GM06990 (cell line): Measurements from ENCODE around the gene MGAT1.

Experiments used
- DNase-seq: peaks from one replicate; pipeline ENCODE4 v3.0.0-alpha.2; 2011; ENCODE audit not compliant: insufficient read length; ENCODE audit errors: extremely low read depth
- H3K27me3 ChIP-seq: replicated peaks from 2 replicates; pipeline ENCODE4 v1.6.0; 2011; ENCODE audit warnings: low read length; ENCODE audit not compliant: control insufficient read depth, insufficient read depth
- H3K36me3 ChIP-seq: 2 replicates; pipeline ENCODE4 v1.5.1; 2011; ENCODE audit warnings: low read length; ENCODE audit not compliant: control insufficient read depth, insufficient read depth
- H3K4me3 ChIP-seq: replicated peaks from 2 replicates; pipeline ENCODE4 v1.5.1; 2011; ENCODE audit warnings: low read depth, mild to moderate bottlenecking, control low read depth, low read length
- TF ChIP-seq, protein P1 (sequence below): IDR thresholded peaks from 2 replicates; pipeline ENCODE4 v1.5.1; 2011; ENCODE audit warnings: low read length, control low read depth, mild to moderate bottlenecking, inconsistent platforms; ENCODE audit not compliant: insufficient read depth, poor library complexity, severe bottlenecking

Gene MGAT1

DNA sequence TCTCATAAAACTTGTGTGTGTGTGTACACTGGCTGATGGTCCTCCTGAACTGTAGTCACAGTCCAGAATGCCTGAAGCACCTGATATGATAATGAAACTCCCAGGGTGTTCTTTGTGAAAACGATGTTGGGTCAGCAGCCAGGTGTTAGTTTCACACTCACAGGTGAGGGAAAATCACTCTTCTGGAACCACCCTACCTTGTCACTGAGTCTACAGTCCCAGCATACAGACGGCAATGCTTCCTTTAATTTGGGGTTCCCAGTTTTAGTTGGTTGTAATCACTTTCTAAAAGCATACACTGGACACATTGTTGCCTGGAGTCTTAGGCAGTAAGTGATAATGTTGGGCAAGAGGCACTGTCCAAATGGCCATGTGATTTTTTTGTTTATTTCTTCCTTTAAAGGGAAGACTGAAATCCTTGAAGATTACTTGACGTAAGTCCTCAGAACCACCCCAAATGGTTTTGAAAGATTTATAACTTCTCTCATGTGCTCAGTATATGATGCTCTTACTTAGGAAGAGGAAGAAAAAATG lies 18.2 kb upstream of the MGAT1 start:
- DNase-seq = peak; percentile 56
- TF ChIP-seq, protein P1, sequence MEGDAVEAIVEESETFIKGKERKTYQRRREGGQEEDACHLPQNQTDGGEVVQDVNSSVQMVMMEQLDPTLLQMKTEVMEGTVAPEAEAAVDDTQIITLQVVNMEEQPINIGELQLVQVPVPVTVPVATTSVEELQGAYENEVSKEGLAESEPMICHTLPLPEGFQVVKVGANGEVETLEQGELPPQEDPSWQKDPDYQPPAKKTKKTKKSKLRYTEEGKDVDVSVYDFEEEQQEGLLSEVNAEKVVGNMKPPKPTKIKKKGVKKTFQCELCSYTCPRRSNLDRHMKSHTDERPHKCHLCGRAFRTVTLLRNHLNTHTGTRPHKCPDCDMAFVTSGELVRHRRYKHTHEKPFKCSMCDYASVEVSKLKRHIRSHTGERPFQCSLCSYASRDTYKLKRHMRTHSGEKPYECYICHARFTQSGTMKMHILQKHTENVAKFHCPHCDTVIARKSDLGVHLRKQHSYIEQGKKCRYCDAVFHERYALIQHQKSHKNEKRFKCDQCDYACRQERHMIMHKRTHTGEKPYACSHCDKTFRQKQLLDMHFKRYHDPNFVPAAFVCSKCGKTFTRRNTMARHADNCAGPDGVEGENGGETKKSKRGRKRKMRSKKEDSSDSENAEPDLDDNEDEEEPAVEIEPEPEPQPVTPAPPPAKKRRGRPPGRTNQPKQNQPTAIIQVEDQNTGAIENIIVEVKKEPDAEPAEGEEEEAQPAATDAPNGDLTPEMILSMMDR = no peak
- no peak overlapping the region for H3K4me3 ChIP-seq
- H3K27me3 ChIP-seq = no peaks in the 10 kb centered on the region
- no peaks in the 10 kb centered on the region for H3K36me3 ChIP-seq

DNA sequence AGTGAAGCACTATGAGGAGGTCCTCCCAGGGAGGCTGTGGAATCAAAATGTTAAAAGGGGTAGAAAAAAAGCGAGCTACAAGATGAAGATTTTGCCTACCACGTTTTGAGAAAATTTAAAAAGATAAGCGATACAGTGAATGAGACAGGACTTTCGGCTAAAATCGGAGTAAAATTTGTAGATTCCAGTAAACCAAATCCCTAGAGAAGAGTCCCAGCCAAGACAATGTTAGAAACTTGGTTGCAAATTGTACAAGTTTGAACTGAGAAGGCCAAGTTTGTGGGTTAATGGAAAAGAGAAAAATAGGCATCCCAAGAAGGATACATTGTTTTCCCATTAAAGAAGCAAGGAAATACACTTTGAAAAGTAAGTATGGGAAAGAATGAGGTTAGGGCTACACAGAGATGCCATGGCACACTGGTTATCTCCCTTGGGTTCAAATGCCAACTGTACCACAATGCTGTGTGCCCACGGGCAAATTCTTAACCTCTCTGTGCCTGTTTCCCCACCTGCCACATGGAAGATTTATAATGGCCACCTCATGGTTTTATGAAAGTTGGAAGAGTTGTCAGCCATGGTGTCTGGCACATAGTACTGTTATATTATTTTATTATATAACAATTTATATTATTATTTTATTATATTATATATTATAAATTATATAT lies 16.2 kb upstream of the MGAT1 start:
- no peaks in the 10 kb centered on the region for H3K27me3 ChIP-seq
- no peak overlapping the region for H3K4me3 ChIP-seq
- TF ChIP-seq, protein P1 = no peak
- H3K36me3 ChIP-seq = no peaks in the 10 kb centered on the region
- no peak for DNase-seq

- no peak overlapping the region for H3K4me3 ChIP-seq
- no peaks in the 10 kb centered on the region for H3K27me3 ChIP-seq
- TF ChIP-seq, protein P1 = no peak
- DNase-seq = no peak
- H3K36me3 ChIP-seq = no peaks in the 10 kb centered on the region
Measured at GRCh38 chr5:180817893-180818674, 15.5 kb upstream of the MGAT1 start.

DNA sequence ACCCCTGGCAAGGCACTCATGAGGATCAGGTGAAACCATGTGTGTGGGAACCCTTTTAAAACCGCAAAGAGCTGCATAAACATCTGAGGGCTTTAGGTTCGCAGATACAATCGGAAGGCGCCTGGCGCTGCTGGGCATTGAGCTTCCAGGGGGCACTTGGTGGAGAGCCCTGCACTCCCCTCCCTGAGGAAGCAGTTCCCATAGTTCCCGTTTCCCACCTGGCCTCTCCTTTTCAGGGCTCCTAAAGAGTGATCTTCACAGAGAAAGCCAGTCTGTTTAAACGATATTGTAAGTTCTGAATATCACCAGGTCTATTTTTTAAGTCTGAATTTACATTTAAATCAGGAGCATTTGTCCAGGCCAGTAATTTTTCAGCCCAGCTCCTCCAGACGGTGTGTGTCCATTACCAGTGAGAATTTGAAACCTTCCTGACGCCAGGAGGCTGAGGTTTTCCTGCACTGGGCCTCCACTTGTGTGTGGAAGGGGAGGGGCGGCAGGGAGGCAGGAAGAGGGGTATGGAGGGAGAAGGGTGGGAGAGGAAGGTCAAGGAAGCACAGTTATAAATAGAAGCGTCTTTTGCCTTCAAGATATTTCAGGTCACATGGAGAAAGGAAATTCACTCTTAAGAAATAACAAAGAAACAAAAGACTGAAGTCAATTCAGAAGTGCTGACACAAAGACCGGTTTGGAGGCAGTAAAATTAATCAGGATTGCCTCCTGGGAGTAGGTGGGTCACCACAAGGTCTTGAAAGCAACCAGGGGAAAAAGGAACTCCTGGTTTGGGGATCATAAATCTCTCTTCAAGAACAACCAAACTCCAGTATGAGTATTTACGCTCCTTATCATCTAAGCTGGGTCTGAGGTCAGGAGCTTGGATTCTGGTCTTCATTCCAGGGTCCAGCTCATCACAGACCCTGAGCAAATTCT lies 14.3 kb upstream of the MGAT1 start:
- no peaks in the 10 kb centered on the region for H3K27me3 ChIP-seq
- H3K4me3 ChIP-seq = no peak overlapping the region
- no peaks in the 10 kb centered on the region for H3K36me3 ChIP-seq
- TF ChIP-seq, protein P1 = no peak
- no peak for DNase-seq

- Histone ChIP-seq H3K36me3 (no peaks in the 10 kb centered on the region), H3K4me3 (no peak overlapping the region), H3K27me3 (no peaks in the 10 kb centered on the region)
- DNase-seq = no peak
- TF ChIP-seq, protein P1 = no peak
Measured at GRCh38 chr5:180815293-180815917, 12.8 kb upstream of the MGAT1 start.
